Brain microvascular endothelial cell (primary cell): ENCODE results near the gene ST6GALNAC4.
A peak's percentile ranks its signal among the peaks of the same experiment; 100 is the strongest.
"Not testable (repeated sequence)": the region's sequence is repeated elsewhere in the genome, so short reads cannot be mapped to it uniquely, and the experiment has no call there.

Experiments
- DNase-seq: peaks from one replicate; pipeline ENCODE4 v3.0.0-alpha.2; 2020
- H3K27ac ChIP-seq: fragments of 250-450 bp; sonication (Bioruptor Pico); 2 replicates; pipeline ENCODE4 v1.5.1; 2020; ENCODE audit warnings: mild to moderate bottlenecking, moderate library complexity
- H3K27me3 ChIP-seq: fragments of 250-450 bp; sonication (Bioruptor Pico); replicated peaks from 2 replicates; pipeline ENCODE4 v1.5.1; 2020; ENCODE audit warnings: mild to moderate bottlenecking
- H3K36me3 ChIP-seq: fragments of 250-450 bp; sonication (Bioruptor Pico); replicated peaks from 2 replicates; pipeline ENCODE4 v1.5.1; 2020; ENCODE audit warnings: mild to moderate bottlenecking
- H3K4me3 ChIP-seq: 2 replicates; pipeline ENCODE4 v1.5.1; 2011; ENCODE audit warnings: low read depth, mild to moderate bottlenecking, control low read depth, low read length, moderate library complexity
- in situ Hi-C: cut with HindIII; loops from 2 replicates; pipeline ENCODE4 v1.10.0; 2017; ENCODE audit warnings: low sequenced_read_pairs, low pct_ligation_motif_present
- TF ChIP-seq, protein P1 (sequence below): IDR thresholded peaks from 2 replicates; pipeline ENCODE4 v1.5.1; 2011; ENCODE audit warnings: low read depth, mild to moderate bottlenecking, moderate library complexity, low read length, control low read depth, inconsistent platforms; ENCODE audit errors: missing control alignments

The ST6GALNAC4 gene

DNA sequence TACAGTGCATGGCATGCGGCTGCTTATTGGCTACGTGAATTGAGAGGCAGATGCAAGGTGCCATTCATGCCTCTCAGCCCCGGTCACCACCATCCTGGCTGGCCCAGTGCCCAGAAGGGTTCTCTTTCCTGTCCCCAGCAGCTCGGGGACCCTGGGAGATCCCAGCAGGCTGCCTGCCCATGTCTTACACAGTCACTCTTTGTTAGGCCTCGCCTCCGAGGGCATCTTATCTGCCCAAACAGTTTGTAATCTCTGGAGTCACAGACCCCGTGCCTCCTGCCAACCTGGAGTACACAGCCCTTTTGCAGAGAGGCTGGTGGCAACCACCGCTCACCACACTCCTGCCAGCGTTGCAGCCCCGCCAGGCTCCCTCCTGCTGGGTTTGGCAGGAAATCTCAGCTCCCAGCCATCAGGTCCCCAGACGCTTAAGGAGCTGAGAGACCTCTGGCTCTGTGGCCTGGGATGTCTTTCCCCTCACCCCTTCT lies 32.4 kb downstream of the ST6GALNAC4 start:
- Histone ChIP-seq H3K4me3 (no peak overlapping the region), H3K27me3 (no peaks in the 10 kb centered on the region), H3K27ac (no peak overlapping the region), H3K36me3 (peaks cover 31% of the 10 kb centered on the region)
- in situ Hi-C loops: no loop called here
- DNase-seq: no peak
- TF ChIP-seq, protein P1, sequence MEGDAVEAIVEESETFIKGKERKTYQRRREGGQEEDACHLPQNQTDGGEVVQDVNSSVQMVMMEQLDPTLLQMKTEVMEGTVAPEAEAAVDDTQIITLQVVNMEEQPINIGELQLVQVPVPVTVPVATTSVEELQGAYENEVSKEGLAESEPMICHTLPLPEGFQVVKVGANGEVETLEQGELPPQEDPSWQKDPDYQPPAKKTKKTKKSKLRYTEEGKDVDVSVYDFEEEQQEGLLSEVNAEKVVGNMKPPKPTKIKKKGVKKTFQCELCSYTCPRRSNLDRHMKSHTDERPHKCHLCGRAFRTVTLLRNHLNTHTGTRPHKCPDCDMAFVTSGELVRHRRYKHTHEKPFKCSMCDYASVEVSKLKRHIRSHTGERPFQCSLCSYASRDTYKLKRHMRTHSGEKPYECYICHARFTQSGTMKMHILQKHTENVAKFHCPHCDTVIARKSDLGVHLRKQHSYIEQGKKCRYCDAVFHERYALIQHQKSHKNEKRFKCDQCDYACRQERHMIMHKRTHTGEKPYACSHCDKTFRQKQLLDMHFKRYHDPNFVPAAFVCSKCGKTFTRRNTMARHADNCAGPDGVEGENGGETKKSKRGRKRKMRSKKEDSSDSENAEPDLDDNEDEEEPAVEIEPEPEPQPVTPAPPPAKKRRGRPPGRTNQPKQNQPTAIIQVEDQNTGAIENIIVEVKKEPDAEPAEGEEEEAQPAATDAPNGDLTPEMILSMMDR: no peak

DNA sequence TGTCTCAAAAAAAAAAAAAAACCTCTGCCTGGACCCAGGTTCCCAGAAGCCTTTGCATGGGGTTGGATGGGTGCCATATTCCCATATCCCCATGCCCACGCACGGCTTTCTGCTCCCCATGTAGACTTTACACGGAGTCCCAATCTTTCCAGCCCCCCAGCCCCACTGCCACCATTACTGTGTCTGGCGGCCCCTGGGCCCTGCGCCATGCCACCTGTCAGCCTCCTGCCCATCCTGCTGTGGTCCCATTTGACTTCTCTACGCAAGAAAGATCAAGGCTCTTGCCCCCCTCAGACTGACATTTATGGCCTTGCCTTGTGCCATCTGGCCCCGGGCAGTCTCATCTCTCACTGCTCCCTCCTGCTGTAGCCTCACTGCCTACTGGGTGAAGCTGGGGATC lies 32.9 kb downstream of the ST6GALNAC4 start:
- Histone ChIP-seq H3K4me3 (no peak overlapping the region), H3K27ac (no peak overlapping the region), H3K27me3 (no peaks in the 10 kb centered on the region), H3K36me3 (peaks cover 31% of the 10 kb centered on the region)
- in situ Hi-C loops: no loop called here
- no peak for DNase-seq
- TF ChIP-seq, protein P1: no peak

DNA sequence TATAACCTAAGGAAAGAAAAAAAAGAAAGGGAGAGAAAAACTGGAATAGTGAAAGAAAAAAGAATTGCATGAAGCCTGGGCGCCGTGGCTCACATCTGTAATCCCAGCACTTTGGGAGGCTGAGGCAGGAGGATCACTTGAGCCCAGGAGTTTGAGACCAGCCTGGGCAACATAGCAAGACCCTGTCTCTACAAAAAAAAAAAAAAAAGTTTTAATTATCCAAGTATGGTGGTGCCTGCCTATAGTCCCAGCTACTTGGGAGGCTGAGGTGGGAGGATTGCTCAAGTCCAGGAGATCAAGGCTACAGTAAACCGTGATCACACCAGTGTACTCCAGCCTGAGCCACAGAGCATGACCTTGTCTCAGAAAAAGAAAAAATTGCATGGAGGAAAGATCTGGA lies 35.1 kb downstream of the ST6GALNAC4 start:
- H3K36me3 ChIP-seq: peaks cover 11% of the 10 kb centered on the region
- in situ Hi-C loops, H3K27me3 ChIP-seq, DNase-seq, H3K27ac ChIP-seq, H3K4me3 ChIP-seq: not testable (repeated sequence)

DNA sequence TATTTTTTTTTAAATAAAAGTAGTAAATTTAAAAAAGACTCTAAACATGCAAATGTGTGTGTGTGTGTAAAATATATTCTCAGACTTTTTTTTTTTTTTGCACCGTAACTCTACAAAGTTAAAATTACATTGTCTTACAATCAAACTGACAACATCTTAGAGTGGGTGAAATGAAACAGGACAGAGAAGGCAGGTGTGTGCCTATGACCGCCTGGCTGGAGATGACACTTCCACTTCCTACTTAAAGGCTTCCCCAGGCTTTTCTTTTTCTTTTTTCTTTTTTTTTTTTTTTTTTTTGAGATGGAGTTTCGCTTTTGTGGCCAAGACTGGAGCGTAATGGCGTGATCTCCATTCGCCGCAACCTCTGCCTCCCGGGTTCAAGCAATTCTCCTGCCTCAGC lies 36.7 kb downstream of the ST6GALNAC4 start:
- in situ Hi-C loops: no loop called here
- H3K36me3 ChIP-seq: peaks cover 4% of the 10 kb centered on the region
- H3K27ac ChIP-seq: no peak overlapping the region
- H3K4me3 ChIP-seq: no peak overlapping the region
- DNase-seq: no peak
- no peaks in the 10 kb centered on the region for H3K27me3 ChIP-seq
- TF ChIP-seq, protein P1: no peak

DNA sequence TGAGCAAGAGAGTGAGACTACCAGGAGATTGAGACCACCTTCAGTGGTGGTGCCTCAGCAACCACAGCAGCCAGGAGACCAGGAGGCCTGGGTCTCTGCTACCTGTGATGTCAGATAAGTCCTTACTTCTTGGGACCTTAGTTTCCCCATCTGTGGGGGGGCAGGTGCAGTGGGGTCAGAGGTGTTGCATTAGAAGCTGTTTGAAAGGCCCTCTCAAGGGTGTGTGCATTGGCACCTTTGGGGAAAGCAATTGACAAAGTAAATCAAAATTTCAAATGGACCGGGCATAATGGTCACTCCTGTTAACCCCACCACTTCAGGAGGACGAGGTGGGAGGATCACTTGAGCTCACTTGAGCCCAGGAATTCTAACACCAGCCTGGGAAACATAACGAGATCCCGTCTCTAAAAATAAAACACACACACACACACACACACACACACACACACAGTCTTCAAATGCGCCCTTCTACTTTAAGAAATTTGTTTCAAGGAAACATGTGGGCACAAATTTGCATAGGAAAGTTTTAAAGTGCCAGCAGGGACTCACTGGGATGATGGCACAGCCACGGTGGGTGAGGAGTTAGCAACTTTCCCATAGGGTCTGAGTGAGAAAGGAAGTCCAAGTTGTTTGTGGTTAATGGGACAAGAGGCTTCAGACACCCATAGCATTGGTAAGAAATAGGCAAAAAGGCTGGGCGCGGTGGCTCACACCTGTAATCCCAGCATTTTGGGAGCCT lies 38.0 kb downstream of the ST6GALNAC4 start:
- no peaks in the 10 kb centered on the region for H3K36me3 ChIP-seq
- H3K27ac ChIP-seq: no peak overlapping the region
- no peak overlapping the region for H3K4me3 ChIP-seq
- in situ Hi-C loops: no loop called here
- TF ChIP-seq, protein P1: no peak
- no peaks in the 10 kb centered on the region for H3K27me3 ChIP-seq
- no peak for DNase-seq

DNA sequence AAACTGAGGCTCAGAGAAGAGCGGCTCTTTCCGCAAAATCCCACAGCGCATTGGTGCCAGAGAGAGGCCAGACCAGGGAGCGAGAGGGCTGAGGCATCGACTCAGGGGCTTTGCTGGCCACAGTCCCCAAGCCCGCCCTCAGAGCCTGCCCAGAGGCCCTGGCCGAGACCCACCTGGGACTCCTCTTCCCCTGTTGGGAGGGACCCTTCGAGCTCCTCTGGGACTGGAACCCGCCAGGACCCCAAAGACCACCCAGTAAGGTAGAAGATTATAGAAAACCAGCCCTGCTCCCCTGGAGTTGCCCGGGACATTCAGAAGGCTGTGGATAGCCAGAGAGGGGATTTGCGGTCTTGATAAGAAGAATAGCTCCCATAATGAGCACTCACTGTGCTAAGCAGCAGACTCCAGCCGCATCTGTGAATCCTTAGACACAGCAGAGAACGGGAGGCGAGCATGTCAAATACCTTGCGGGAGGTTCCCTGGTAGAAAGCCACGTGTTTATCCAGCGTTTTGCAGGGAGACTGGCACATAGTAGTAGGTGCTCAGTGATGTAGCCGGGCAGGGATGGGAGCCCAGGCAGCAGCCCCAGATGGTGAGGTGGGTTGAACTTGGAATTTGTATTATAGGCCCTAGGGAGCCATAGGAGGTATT lies 38.7 kb downstream of the ST6GALNAC4 start:
- no peak overlapping the region for H3K27ac ChIP-seq
- H3K4me3 ChIP-seq: peak overlapping the region; percentile 62
- TF ChIP-seq, protein P1: no peak
- H3K36me3 ChIP-seq: no peaks in the 10 kb centered on the region
- no peaks in the 10 kb centered on the region for H3K27me3 ChIP-seq
- no peak for DNase-seq
- in situ Hi-C loops: no loop called here
